Measurements from ENCODE around the gene CHST3. TPM values are rescaled to one million over a fixed set of nuclear protein-coding genes. Genes with fewer than 3 reads are reported as not detected.
"Not testable (repeated sequence)": the region's sequence is repeated elsewhere in the genome, so short reads cannot be mapped to it uniquely, and the experiment has no call there.

Gene CHST3
- polyA plus RNA-seq, 1 donor from 2014 or later, result not detected

DNA sequence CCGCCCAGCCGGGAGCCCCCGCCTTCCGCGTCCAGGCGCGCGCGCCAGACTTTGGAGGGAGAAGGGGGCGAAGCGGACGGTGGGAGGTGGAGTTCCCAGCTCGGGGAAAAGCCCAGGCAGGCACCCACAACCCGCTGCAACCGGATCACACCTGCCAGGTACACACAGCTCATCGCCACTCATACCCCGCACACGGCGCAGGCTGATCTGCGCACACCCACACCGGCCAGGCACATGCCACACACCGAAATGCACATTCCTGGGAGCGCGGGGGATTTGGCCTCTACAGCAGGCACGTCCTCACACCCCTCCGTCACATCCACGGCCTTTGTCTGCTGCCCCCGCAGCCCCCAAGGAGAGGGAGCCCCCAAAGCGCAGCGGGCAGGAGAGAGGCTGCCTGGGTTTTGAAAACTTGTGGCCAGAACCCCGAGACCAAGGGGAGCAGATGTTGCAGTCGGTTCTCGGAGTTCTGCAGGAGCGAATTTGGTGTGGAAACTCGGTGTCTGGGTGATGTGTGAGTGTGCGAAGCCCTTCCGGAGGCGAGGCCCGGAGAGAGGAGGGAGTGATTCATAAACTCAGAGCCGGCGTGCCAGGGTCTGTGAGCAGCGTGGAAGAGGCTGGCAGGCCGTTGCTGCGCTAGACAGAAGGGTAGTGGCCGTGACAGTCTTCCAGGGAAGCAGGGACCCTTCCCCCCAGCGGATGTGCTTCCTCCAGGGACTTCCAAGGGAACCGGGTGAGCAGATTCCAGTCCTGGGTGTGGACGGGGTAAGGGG lies 734 bp downstream of the CHST3 start:
- Mint-ChIP-seq H3K4me1 (peaks cover 0 to 3% (median 1%) of the 10 kb centered on the region in 3 donors), H3K4me3 (peak overlapping the region in 3 of 4 donors; percentile 52 to 61 (median 60)), H3K27me3 (peaks cover 50% of the 10 kb centered on the region), H3K9me3 (peaks cover 0 to 3% (median 0%) of the 10 kb centered on the region in 3 donors), H3K36me3 (peaks cover 1% of the 10 kb centered on the region), H3K27ac (no peak overlapping the region)

- Mint-ChIP-seq H3K4me1 (peaks cover 0 to 3% (median 1%) of the 10 kb centered on the region in 3 donors), H3K4me3 (peak overlapping the region in 3 of 4 donors; percentile 37 to 61 (median 52)), H3K27ac (no peak overlapping the region), H3K9me3 (peaks cover 0 to 3% (median 0%) of the 10 kb centered on the region in 3 donors), H3K36me3 (peaks cover 1% of the 10 kb centered on the region), H3K27me3 (peaks cover 50% of the 10 kb centered on the region)
Observed at GRCh38 chr10:71965623-71966022, 1.4 kb downstream of the CHST3 start.

GRCh38 chr10:71966046-71967004 lies 2.1 kb downstream of the CHST3 start:
- Mint-ChIP-seq H3K36me3 (peaks cover 1% of the 10 kb centered on the region), H3K4me3 (peak overlapping the region in 1 of 4 donors; percentile 37), H3K4me1 (peaks cover 0 to 3% (median 1%) of the 10 kb centered on the region in 3 donors), H3K27ac (no peak overlapping the region), H3K27me3 (peaks cover 46% of the 10 kb centered on the region), H3K9me3 (peaks cover 0 to 3% (median 0%) of the 10 kb centered on the region in 3 donors)

- H3K27ac Mint-ChIP-seq, H3K4me1 Mint-ChIP-seq, H3K36me3 Mint-ChIP-seq, H3K9me3 Mint-ChIP-seq, H3K4me3 Mint-ChIP-seq: not testable (repeated sequence)
- peaks cover 39% of the 10 kb centered on the region for H3K27me3 Mint-ChIP-seq
Observed at GRCh38 chr10:71967958-71968357, 3.8 kb downstream of the CHST3 start.

DNA sequence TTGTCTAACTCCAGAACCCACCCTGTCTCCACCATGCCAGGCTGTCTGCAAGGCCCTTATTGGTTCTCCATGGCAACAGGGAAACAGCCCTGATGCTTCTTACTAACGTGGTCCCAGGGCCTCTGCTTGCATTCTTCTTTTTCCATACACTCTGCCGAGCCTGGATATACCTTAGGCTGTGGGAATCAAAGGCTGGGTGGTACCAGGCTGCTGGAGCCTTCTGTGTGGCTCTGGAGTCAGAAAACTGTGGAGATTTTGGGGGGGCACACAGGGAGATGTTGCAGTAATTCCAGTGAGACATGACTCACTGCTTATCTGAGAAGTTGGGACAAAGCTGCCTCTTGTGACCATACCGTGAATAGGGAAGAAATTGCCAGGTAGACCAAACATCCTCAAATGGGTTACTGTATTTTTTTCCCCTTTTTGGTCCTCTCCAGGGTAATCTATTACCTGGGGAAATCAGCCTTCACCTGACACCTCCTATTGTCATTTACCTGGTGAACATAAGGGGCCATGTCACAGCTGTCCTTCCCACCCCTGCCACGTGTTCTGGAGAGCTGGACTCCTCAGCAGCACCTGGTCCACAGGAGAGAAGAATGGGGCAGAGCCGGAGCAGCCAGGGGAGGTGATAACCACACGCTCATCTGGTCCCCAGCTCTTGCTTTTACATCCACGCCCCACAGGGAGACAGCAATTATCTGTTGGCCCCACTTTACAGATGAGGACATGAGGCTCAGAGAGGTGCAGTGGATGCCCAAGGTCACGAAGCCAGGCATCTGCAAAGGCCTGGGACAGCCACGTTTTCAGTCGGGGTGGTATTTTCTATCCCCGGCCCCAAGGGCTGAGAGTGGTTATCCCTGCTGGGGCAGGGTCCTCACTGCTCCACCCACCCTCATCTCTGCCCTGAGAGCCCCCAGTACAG lies 4.6 kb downstream of the CHST3 start:
- Mint-ChIP-seq H3K9me3 (no peaks in the 10 kb centered on the region), H3K27ac (no peak overlapping the region), H3K4me3 (no peak overlapping the region), H3K4me1 (peaks cover 0 to 6% (median 1%) of the 10 kb centered on the region in 3 donors), H3K27me3 (peaks cover 39% of the 10 kb centered on the region), H3K36me3 (peaks cover 1% of the 10 kb centered on the region)

GRCh38 chr10:71969929-71970328 lies 5.7 kb downstream of the CHST3 start:
- Mint-ChIP-seq H3K27me3 (peaks cover 38% of the 10 kb centered on the region), H3K9me3 (no peaks in the 10 kb centered on the region), H3K4me1 (peaks cover 0 to 7% (median 1%) of the 10 kb centered on the region in 3 donors), H3K27ac (no peak overlapping the region), H3K36me3 (peaks cover 1% of the 10 kb centered on the region), H3K4me3 (no peak overlapping the region)

DNA sequence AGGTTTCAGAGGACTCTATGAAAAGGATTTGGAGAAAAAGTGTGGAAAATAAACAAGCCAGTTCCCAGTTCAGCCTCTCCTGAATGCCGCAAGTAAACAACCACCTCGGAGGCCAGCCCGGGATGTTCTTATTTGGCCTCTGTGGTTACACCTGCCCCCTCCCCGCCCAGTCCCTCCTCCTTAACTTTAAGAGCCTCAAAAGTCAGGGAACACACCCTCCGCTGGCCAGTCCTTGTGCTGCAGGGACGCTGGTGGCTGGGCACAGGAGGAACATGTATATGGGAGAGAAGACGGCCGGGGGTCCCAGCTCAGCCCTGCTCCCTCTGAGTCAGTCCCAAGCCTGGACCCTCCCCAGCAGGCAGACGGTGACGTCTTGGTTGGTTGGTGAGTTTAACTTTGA lies 6.1 kb downstream of the CHST3 start:
- no peak overlapping the region for H3K4me3 Mint-ChIP-seq
- H3K27me3 Mint-ChIP-seq, result peaks cover 34% of the 10 kb centered on the region
- H3K36me3 Mint-ChIP-seq, result peaks cover 1% of the 10 kb centered on the region
- H3K27ac Mint-ChIP-seq, result no peak overlapping the region
- H3K9me3 Mint-ChIP-seq, result no peaks in the 10 kb centered on the region
- peaks cover 0 to 8% (median 0%) of the 10 kb centered on the region in 3 donors for H3K4me1 Mint-ChIP-seq

- H3K36me3 Mint-ChIP-seq, result peaks cover 1% of the 10 kb centered on the region
- no peak overlapping the region for H3K4me3 Mint-ChIP-seq
- H3K27ac Mint-ChIP-seq, result no peak overlapping the region
Observed at GRCh38 chr10:71970869-71971268, 6.7 kb downstream of the CHST3 start.

GRCh38 chr10:71971311-71971731 lies 7.1 kb downstream of the CHST3 start:
- H3K9me3 Mint-ChIP-seq, result no peaks in the 10 kb centered on the region
- H3K27me3 Mint-ChIP-seq, result peaks cover 25% of the 10 kb centered on the region
- peaks cover 0 to 5% (median 0%) of the 10 kb centered on the region in 3 donors for H3K4me1 Mint-ChIP-seq
- H3K4me3 Mint-ChIP-seq, result no peak overlapping the region
- H3K27ac Mint-ChIP-seq, result no peak overlapping the region
- peaks cover 1% of the 10 kb centered on the region for H3K36me3 Mint-ChIP-seq

More at GRCh38 chr10:71970869-71971268, 6.7 kb downstream of the CHST3 start:
- Mint-ChIP-seq H3K9me3 (no peaks in the 10 kb centered on the region), H3K4me1 (peaks cover 0 to 6% (median 0%) of the 10 kb centered on the region in 3 donors), H3K27me3 (peaks cover 29% of the 10 kb centered on the region)

GRCh38 chr10:71971769-71972555 lies 7.8 kb downstream of the CHST3 start:
- Mint-ChIP-seq H3K4me1 (peaks cover 0 to 5% (median 0%) of the 10 kb centered on the region in 3 donors), H3K27me3 (peaks cover 21% of the 10 kb centered on the region), H3K4me3 (peak overlapping the region in 1 of 4 donors; percentile 14), H3K36me3 (no peaks in the 10 kb centered on the region), H3K9me3 (no peaks in the 10 kb centered on the region), H3K27ac (no peak overlapping the region)

DNA sequence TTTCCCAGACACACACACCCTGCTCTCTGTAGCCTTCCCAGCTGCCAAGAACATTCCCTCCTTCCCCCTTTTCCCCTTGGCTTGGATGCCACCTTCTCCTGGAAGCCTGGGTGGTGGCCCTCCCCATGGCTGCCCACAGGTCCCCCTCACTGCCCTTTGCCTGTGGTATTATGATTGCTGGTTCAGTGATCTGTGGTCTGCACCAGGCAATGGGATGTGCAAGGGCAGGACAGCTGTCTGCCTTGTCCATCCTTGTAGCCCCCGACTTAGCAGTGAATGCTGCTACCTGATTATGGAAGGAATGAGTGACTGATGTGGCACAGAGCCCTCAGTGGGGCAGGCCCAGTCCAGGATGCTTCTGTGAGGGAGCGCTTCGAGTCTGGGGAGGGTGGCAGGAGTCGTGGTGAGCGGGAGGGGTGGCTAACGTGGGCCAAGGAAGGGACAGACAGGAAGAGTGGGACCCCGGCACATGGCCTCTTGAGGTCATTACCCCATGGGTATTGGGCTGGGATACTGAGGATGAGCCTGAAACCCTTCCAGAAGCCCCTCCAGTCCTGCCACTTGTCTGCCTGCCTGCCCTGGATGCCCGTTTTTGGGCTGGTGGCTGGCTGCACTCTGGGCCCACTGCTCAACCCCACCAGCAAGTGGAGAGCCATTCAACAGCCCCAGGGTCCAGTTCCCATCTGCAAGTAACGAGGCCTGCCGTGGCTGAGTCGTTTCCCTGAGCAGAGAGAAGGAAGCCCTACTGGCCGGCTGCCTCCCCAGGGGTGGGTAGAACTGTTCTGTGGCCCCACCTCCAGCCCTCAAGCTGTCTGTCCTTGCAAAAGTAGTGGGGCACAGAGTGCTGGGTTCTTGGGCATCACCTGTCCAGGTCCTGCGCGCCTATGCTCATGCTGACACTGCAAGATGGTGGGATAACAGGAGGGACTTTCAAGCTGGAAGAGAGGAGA lies 8.8 kb downstream of the CHST3 start:
- no peaks in the 10 kb centered on the region for H3K36me3 Mint-ChIP-seq
- no peak overlapping the region for H3K4me3 Mint-ChIP-seq
- H3K27me3 Mint-ChIP-seq, result peaks cover 14% of the 10 kb centered on the region
- H3K27ac Mint-ChIP-seq, result no peak overlapping the region
- H3K4me1 Mint-ChIP-seq, result peaks cover 0 to 5% (median 0%) of the 10 kb centered on the region in 3 donors
- H3K9me3 Mint-ChIP-seq, result no peaks in the 10 kb centered on the region

DNA sequence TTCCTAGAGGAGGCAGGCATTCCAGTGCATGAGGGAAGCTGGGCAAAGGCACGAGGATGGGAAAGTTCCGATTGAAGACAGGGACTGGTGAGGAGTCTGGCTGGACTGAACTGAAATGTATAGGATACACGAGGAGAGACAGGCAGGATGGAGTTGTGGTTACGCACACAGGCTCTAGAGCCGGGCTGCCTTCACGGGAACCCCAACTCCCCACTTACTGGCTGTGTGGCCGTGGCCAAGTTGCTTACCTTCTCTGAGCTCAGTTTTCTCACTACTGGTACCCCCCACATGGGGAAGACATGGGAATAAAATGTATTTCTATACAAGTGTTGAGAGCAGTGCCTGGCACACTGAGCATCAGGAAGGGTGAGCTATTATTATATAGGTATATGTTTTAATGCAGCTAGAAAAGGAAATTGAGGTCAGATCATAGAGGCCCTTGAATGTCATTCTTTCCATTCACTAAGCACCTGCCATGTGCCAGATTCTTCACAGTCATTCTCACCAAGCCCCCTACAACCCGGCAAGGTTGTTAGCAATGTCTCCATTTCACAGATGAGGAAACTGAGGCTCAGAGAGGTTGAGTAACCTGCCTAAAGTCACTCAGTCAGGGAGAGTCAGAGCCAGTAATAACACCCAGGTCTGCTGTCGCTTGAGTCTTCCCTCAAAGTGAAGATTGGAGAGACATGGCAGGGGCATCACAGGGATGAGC lies 9.7 kb downstream of the CHST3 start:
- H3K36me3 Mint-ChIP-seq, result no peaks in the 10 kb centered on the region

More for the DNA sequence above, 9.7 kb downstream of the CHST3 start:
- Mint-ChIP-seq H3K9me3 (no peaks in the 10 kb centered on the region), H3K4me1 (peaks cover 0 to 5% (median 0%) of the 10 kb centered on the region in 3 donors), H3K4me3 (no peak overlapping the region), H3K27ac (peak overlapping the region in 1 of 3 donors; percentile 57), H3K27me3 (peaks cover 12% of the 10 kb centered on the region)
